ENCODE measurements around the gene KLK6.
"Not testable (repeated sequence)": the region's sequence is repeated elsewhere in the genome, so short reads cannot be mapped to it uniquely, and the experiment has no call there.

The KLK6 gene

GRCh38 chr19:50998686-50999085 lies 29.3 kb upstream of the KLK6 start:
- no peak overlapping the region for H3K27ac ChIP-seq
- DNase-seq (ENCODE audit: low spot score) = no peak
- TF ChIP-seq CTCF (conservative IDR thresholded peaks at IDR 0.05; ENCODE audit: low read depth) = no peak
- CTCF ChIA-PET = no interaction called here
- POLR2A ChIA-PET (ENCODE audit: low non-redundant PET) = interaction anchor here (0.5 kb wide), 1 partner anchor 8 kb away, joined by 3 read pairs; no protein-coding TSS in a partner anchor

GRCh38 chr19:50998061-50998460 lies 28.7 kb upstream of the KLK6 start:
- POLR2A ChIA-PET (ENCODE audit: low non-redundant PET) = interaction anchor here (0.5 kb wide), 1 partner anchor 7 kb away, joined by 3 read pairs; no protein-coding TSS in a partner anchor
- no peak overlapping the region for H3K27ac ChIP-seq
- TF ChIP-seq CTCF (conservative IDR thresholded peaks at IDR 0.05; ENCODE audit: low read depth) = no peak
- CTCF ChIA-PET = no interaction called here
- DNase-seq (ENCODE audit: low spot score) = no peak

GRCh38 chr19:50994129-50994528 lies 24.7 kb upstream of the KLK6 start:
- no peak overlapping the region for H3K27ac ChIP-seq
- TF ChIP-seq CTCF (conservative IDR thresholded peaks at IDR 0.05; ENCODE audit: low read depth) = no peak
- POLR2A ChIA-PET (ENCODE audit: low non-redundant PET) = interaction anchor here (0.6 kb wide), 1 partner anchor 11 kb away, joined by 5 read pairs; no protein-coding TSS in a partner anchor
- DNase-seq (ENCODE audit: low spot score) = no peak
- CTCF ChIA-PET = interaction anchor here (1.2 kb wide), 1 partner anchor 43 kb away, joined by 3 read pairs; no protein-coding TSS in a partner anchor

GRCh38 chr19:50992666-50993035 lies 23.3 kb upstream of the KLK6 start:
- DNase-seq (ENCODE audit: low spot score) = no peak
- ChIA-PET CTCF (no interaction called here), POLR2A (ENCODE audit: low non-redundant PET) (no interaction called here)
- H3K27ac ChIP-seq = no peak overlapping the region
- TF ChIP-seq CTCF (conservative IDR thresholded peaks at IDR 0.05; ENCODE audit: low read depth) = no peak

- H3K27ac ChIP-seq; POLR2A ChIA-PET (ENCODE audit: low non-redundant PET); CTCF ChIA-PET; DNase-seq (ENCODE audit: low spot score): not testable (repeated sequence)
Observed at GRCh38 chr19:50984416-50984815, 15.0 kb upstream of the KLK6 start.

GRCh38 chr19:50983625-50984292 lies 14.4 kb upstream of the KLK6 start, which contains the start of gene KLK7:
Gene KLK7, minus strand, starts transcription at chr19:50983917. Its CDS starts 1,518 bp downstream, at chr19:50982399.
- no peak for DNase-seq (ENCODE audit: low spot score)
- ChIA-PET CTCF (interaction anchor here (0.5 to 0.9 kb wide), 2 partner anchors 26 to 260 kb away, joined by 3 read pairs; no protein-coding TSS in a partner anchor), POLR2A (ENCODE audit: low non-redundant PET) (no interaction called here)
- no peak for TF ChIP-seq CTCF (conservative IDR thresholded peaks at IDR 0.05; ENCODE audit: low read depth)
- H3K27ac ChIP-seq = no peak within 1 kb of the TSS

GRCh38 chr19:50982186-50982585 lies 12.8 kb upstream of the KLK6 start:
- POLR2A ChIA-PET (ENCODE audit: low non-redundant PET) = interaction anchor here (0.6 kb wide), 1 partner anchor 106 kb away, joined by 4 read pairs; no protein-coding TSS in a partner anchor
- DNase-seq (ENCODE audit: low spot score) = no peak
- CTCF ChIA-PET = interaction anchor here (0.6 kb wide), 1 partner anchor 118 kb away, joined by 5 read pairs; no protein-coding TSS in a partner anchor
- H3K27ac ChIP-seq = no peak overlapping the region
- no peak for TF ChIP-seq CTCF (conservative IDR thresholded peaks at IDR 0.05; ENCODE audit: low read depth)

All from RWPE1 (cell line).